Head of caudate nucleus (tissue), 42 donors: ENCODE data around the gene ZNF48.

Experiments used
- DNase-seq, 42 donors: peaks; one replicate each; pipeline versions ENCODE4 v3.0.0 to v3.0.0-alpha.2; 2020 to 2021; ENCODE audit warnings: mixed read lengths in 7 of 42
- intact Hi-C: fragments of 100-400 bp; cut with DNase I; formaldehyde crosslinking; loops from one replicate; pipeline ENCODE4 v1.15.0; 2022

The ZNF48 gene

GRCh38 chr16:30397056-30397455 is 1.8 kb downstream of the ZNF48 start:
- DNase-seq = no peak
- intact Hi-C loops = no loop called here

- intact Hi-C loops = no loop called here
- DNase-seq = no peak
Observed at GRCh38 chr16:30397776-30398660, 2.8 kb downstream of the ZNF48 start.

GRCh38 chr16:30398661-30399434 is 3.6 kb downstream of the ZNF48 start:
- DNase-seq = no peak
- intact Hi-C loops = no loop called here

GRCh38 chr16:30399435-30400186 is 4.4 kb downstream of the ZNF48 start:
- intact Hi-C loops = no loop called here

GRCh38 chr16:30401768-30402425 is 6.7 kb downstream of the ZNF48 start:
- no peak for DNase-seq
- intact Hi-C loops = no loop called here

More at GRCh38 chr16:30399435-30400186, 4.4 kb downstream of the ZNF48 start:
- no peak for DNase-seq

GRCh38 chr16:30406795-30407101 is 11.5 kb downstream of the ZNF48 start:
- intact Hi-C loops = loop anchor here (5.0 kb wide), 1 partner anchor 49 kb away; the partner anchor contains the start of gene CD2BP2
- DNase-seq = no peak

- DNase-seq = peak; percentile 86 to 97 (median 94)
- intact Hi-C loops = loop anchor here (5.0 kb wide), 1 partner anchor 50 kb away; the partner anchor contains the start of gene CD2BP2
Observed at GRCh38 chr16:30407102-30407803, 12.0 kb downstream of the ZNF48 start, which contains the start of gene ZNF771. Gene ZNF771, plus strand, starts transcription at chr16:30407606. Its CDS starts 448 bp downstream, at chr16:30408054.

- no peak for DNase-seq
- intact Hi-C loops = loop anchor here (5.0 kb wide), 1 partner anchor 51 kb away; the partner anchor contains the start of gene CD2BP2
Observed at GRCh38 chr16:30407804-30408534, 12.7 kb downstream of the ZNF48 start.

- peak; percentile 80 to 98 (median 94) for DNase-seq
- intact Hi-C loops = loop anchor here (5.0 kb wide), 1 partner anchor 52 kb away; the partner anchor contains the start of gene CD2BP2
Observed at GRCh38 chr16:30409125-30410060, 14.2 kb downstream of the ZNF48 start.

- DNase-seq = no peak
- intact Hi-C loops = no loop called here
Observed at GRCh38 chr16:30413112-30413806, 18.0 kb downstream of the ZNF48 start.

- intact Hi-C loops = no loop called here
- DNase-seq = no peak
Observed at GRCh38 chr16:30414159-30414558, 18.9 kb downstream of the ZNF48 start.

GRCh38 chr16:30416047-30416603 is 20.9 kb downstream of the ZNF48 start:
- DNase-seq = no peak
- intact Hi-C loops = no loop called here

- DNase-seq = peak in 4 of 42 donors; percentile 17 to 60 (median 28)
- intact Hi-C loops = no loop called here
Observed at GRCh38 chr16:30416624-30417528, 21.7 kb downstream of the ZNF48 start.
